GM12892 (cell line): ENCODE measurements around the gene KIR2DL1.
"Not testable (repeated sequence)": the region's sequence is repeated elsewhere in the genome, so short reads cannot be mapped to it uniquely, and the experiment has no call there.

Experiments
- POLR2A ChIP-seq: IDR thresholded peaks from 2 replicates; pipeline ENCODE4 v1.6.1; 2011; ENCODE audit warnings: low read depth, low read length, control low read depth
- TAF1 ChIP-seq: IDR thresholded peaks from 2 replicates; pipeline ENCODE4 v1.6.1; 2011; ENCODE audit warnings: low read depth, mild to moderate bottlenecking, control low read depth, low read length, borderline replicate concordance

GRCh38 chr19:54775830-54776229 lies 6.2 kb downstream of the KIR2DL1 start:
- TF ChIP-seq TAF1, POLR2A: not testable (repeated sequence)
